GM20431 (cell line): ENCODE results near the gene NMD3.

ENCODE experiments used
- in situ Hi-C: fragments of 300-500 bp; cut with MseI, MboI; formaldehyde crosslinking; loops from one replicate; pipeline ENCODE4 v1.15.0; 2020; ENCODE audit warnings: low sequenced_read_pairs; ENCODE audit not compliant: unreplicated experiment

The NMD3 gene

GRCh38 chr3:161224786-161225185 is 3.7 kb downstream of the NMD3 start:
- in situ Hi-C loops, result no loop called here

- in situ Hi-C loops, result no loop called here
These were observed 9.6 kb downstream of the NMD3 start for GRCh38 chr3:161230621-161231171.

- in situ Hi-C loops, result no loop called here
These were observed 10.8 kb downstream of the NMD3 start for GRCh38 chr3:161231861-161232260.

- in situ Hi-C loops, result no loop called here
These were observed 12.4 kb downstream of the NMD3 start for GRCh38 chr3:161233557-161233956.

- in situ Hi-C loops, result no loop called here
These were observed 15.1 kb downstream of the NMD3 start for GRCh38 chr3:161236240-161236639.

GRCh38 chr3:161239700-161240099 is 18.6 kb downstream of the NMD3 start:
- in situ Hi-C loops, result no loop called here

GRCh38 chr3:161244538-161244937 is 23.4 kb downstream of the NMD3 start:
- in situ Hi-C loops, result no loop called here

- in situ Hi-C loops, result no loop called here
These were observed 25.9 kb downstream of the NMD3 start for GRCh38 chr3:161247049-161247448.

- in situ Hi-C loops, result no loop called here
These were observed 29.0 kb downstream of the NMD3 start for GRCh38 chr3:161250116-161250515.

GRCh38 chr3:161251716-161252115 is 30.6 kb downstream of the NMD3 start:
- in situ Hi-C loops, result no loop called here

GRCh38 chr3:161252143-161252542 is 31.0 kb downstream of the NMD3 start:
- in situ Hi-C loops, result no loop called here

- in situ Hi-C loops, result no loop called here
These were observed 32.6 kb downstream of the NMD3 start for GRCh38 chr3:161253711-161254110.

- in situ Hi-C loops, result no loop called here
These were observed 33.8 kb downstream of the NMD3 start for GRCh38 chr3:161254861-161255260.

- in situ Hi-C loops, result no loop called here
These were observed 41.9 kb downstream of the NMD3 start for GRCh38 chr3:161263057-161263456.

GRCh38 chr3:161264852-161265251 is 43.7 kb downstream of the NMD3 start:
- in situ Hi-C loops, result no loop called here

GRCh38 chr3:161265916-161266571 is 44.9 kb downstream of the NMD3 start:
- in situ Hi-C loops, result no loop called here

- in situ Hi-C loops, result no loop called here
These were observed 45.6 kb downstream of the NMD3 start for GRCh38 chr3:161266731-161267150.

GRCh38 chr3:161267646-161268045 is 46.5 kb downstream of the NMD3 start:
- in situ Hi-C loops, result no loop called here

- in situ Hi-C loops, result no loop called here
These were observed 47.5 kb downstream of the NMD3 start for GRCh38 chr3:161268601-161269000.

- in situ Hi-C loops, result no loop called here
These were observed 49.9 kb downstream of the NMD3 start for GRCh38 chr3:161270991-161271390.

GRCh38 chr3:161271646-161272045 is 50.5 kb downstream of the NMD3 start:
- in situ Hi-C loops, result no loop called here

GRCh38 chr3:161272524-161272923 is 51.4 kb downstream of the NMD3 start:
- in situ Hi-C loops, result no loop called here
